Stimulated activated CD4-positive, alpha-beta T cell treated with anti-CD3 and anti-CD28 coated beads, Interleukin-4, amount 100 ng/mL, for 48 hours (primary cell): ENCODE data around the gene MRPS34.
"Not testable (repeated sequence)": the region's sequence is repeated elsewhere in the genome, so short reads cannot be mapped to it uniquely, and the experiment has no call there.

Experiments used
- DNase-seq, 2 donors: peaks; one replicate each; pipeline ENCODE4 v3.0.0-alpha.2; 2020; ENCODE audit warnings: low read depth in 2 of 2

Gene MRPS34

GRCh38 chr16:1752853-1753252 lies 20.1 kb downstream of the MRPS34 start:
- no peak for DNase-seq

GRCh38 chr16:1751946-1752345 lies 21.0 kb downstream of the MRPS34 start:
- DNase-seq = no peak

GRCh38 chr16:1749152-1750117 lies 23.5 kb downstream of the MRPS34 start:
- no peak for DNase-seq

- no peak for DNase-seq
These were observed 25.0 kb downstream of the MRPS34 start for GRCh38 chr16:1747934-1748333.

- no peak for DNase-seq
These were observed 26.2 kb downstream of the MRPS34 start for GRCh38 chr16:1746693-1747195.

GRCh38 chr16:1745900-1746692 lies 26.8 kb downstream of the MRPS34 start:
- DNase-seq = no peak

- no peak for DNase-seq
These were observed 27.6 kb downstream of the MRPS34 start for GRCh38 chr16:1745181-1745899.

GRCh38 chr16:1744338-1744840 lies 28.5 kb downstream of the MRPS34 start:
- no peak for DNase-seq

- DNase-seq = no peak
These were observed 29.3 kb downstream of the MRPS34 start for GRCh38 chr16:1743376-1744337.

GRCh38 chr16:1741553-1742165 lies 31.3 kb downstream of the MRPS34 start:
- no peak for DNase-seq

- no peak for DNase-seq
These were observed 32.0 kb downstream of the MRPS34 start for GRCh38 chr16:1740781-1741490.

GRCh38 chr16:1740234-1740633 lies 32.7 kb downstream of the MRPS34 start:
- DNase-seq = no peak

- DNase-seq = no peak
These were observed 38.1 kb downstream of the MRPS34 start for GRCh38 chr16:1734816-1735215.

GRCh38 chr16:1734123-1734522 lies 38.8 kb downstream of the MRPS34 start:
- DNase-seq = no peak

GRCh38 chr16:1732551-1732987 lies 40.4 kb downstream of the MRPS34 start:
- not testable (repeated sequence) for DNase-seq

GRCh38 chr16:1732071-1732470 lies 40.9 kb downstream of the MRPS34 start:
- no peak for DNase-seq

- no peak for DNase-seq
These were observed 41.3 kb downstream of the MRPS34 start for GRCh38 chr16:1731603-1732002.

- no peak for DNase-seq
These were observed 41.9 kb downstream of the MRPS34 start for GRCh38 chr16:1731073-1731472.

GRCh38 chr16:1729445-1729844 lies 43.5 kb downstream of the MRPS34 start:
- DNase-seq = no peak
